Peyer's patch (tissue), 4 donors: ENCODE measurements around the gene PHLDA1. TPM values are rescaled to one million over a fixed set of nuclear protein-coding genes. Genes with fewer than 3 reads are reported as not detected.

Experiments used
- DNase-seq, 3 donors: peaks; one replicate each; pipeline ENCODE4 v3.0.0-alpha.2; 2017 to 2019
- H3K27ac ChIP-seq, 4 donors: fragments of 200-600 bp; sonication (generic); one replicate each; pipeline ENCODE4 v1.5.1; 2016 to 2019
- H3K27me3 ChIP-seq, 2 donors: fragments of 200-600 bp; sonication (generic); one replicate each; pipeline ENCODE4 v1.5.1; 2019
- H3K36me3 ChIP-seq, 3 donors: fragments of 200-600 bp; sonication (generic); one replicate each; pipeline ENCODE4 v1.5.1; 2016 to 2019
- H3K4me1 ChIP-seq, 4 donors: fragments of 200-600 bp; sonication (generic); one replicate each; pipeline ENCODE4 v1.5.1; 2016 to 2019
- H3K4me3 ChIP-seq, 4 donors: fragments of 200-600 bp; sonication (generic); 1 replicate in 3 of 4; 2 replicates in 1 of 4; pipeline ENCODE4 v1.5.1; 2016 to 2019; ENCODE audit warnings: mild to moderate bottlenecking in 1 of 4
- H3K9me3 ChIP-seq, 4 donors: fragments of 200-600 bp; sonication (generic); one replicate each; pipeline ENCODE4 v1.5.1; 2016 to 2019; ENCODE audit warnings: mild to moderate bottlenecking in 1 of 4
- POLR2A ChIP-seq, 2 donors: fragments of 450-650 bp; IDR thresholded peaks; one replicate each; pipeline ENCODE4 v1.5.1; 2017; ENCODE audit warnings: antibody characterized with exemption in 2 of 2, mild to moderate bottlenecking in 2 of 2, moderate library complexity in 2 of 2
- total RNA-seq, 4 donors: library from RNA; depleted of rRNA; stranded (reverse); fragments of >200 nt; gene quantifications; one replicate each; pipeline ENCODE4 v1.1.0, GENCODE V29; 2016
- TF ChIP-seq, protein P1 (sequence below), 6 experiments: fragments of 450-650 bp in 4 of 6; fragments of 200-600 bp in 2 of 6; sonication (generic) in 1 of 6; IDR thresholded peaks; one replicate each; pipeline ENCODE4 v1.5.1; 2017 to 2019; ENCODE audit warnings: antibody characterized with exemption in 6 of 6, mild to moderate bottlenecking in 3 of 6, moderate library complexity in 1 of 6

The PHLDA1 gene
- total RNA-seq, 4 donors from 2014 or later: 4.6 to 25.6 (median 6.0) TPM

DNA sequence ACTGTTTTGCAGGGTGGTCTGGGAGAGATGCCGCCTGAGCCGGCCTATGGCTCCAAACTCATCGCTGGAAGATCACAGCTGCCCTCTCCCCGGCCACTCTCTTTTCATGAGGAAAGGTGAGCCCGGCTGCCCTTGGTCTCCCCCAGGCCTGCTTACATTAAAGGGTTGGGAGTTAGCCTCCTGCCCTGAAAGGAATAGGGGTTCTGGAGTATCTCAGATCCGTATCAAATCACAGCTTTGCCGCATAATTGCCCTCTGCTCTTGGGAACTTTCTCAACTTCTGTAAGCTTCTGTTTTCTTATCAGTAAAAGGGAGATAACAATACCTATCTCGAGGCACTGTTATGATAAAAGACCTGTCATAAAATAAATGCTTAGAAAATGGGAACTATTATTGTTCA, 17.6 kb downstream of the PHLDA1 start:
- H3K36me3 ChIP-seq: no peaks in the 10 kb centered on the region
- H3K27ac ChIP-seq: no peak overlapping the region
- no peak for DNase-seq
- H3K27me3 ChIP-seq: no peaks in the 10 kb centered on the region
- no peaks in the 10 kb centered on the region for H3K9me3 ChIP-seq
- no peak overlapping the region for H3K4me3 ChIP-seq
- no peak for TF ChIP-seq POLR2A (IDR thresholded peaks at IDR 0.05)
- TF ChIP-seq, protein P1, sequence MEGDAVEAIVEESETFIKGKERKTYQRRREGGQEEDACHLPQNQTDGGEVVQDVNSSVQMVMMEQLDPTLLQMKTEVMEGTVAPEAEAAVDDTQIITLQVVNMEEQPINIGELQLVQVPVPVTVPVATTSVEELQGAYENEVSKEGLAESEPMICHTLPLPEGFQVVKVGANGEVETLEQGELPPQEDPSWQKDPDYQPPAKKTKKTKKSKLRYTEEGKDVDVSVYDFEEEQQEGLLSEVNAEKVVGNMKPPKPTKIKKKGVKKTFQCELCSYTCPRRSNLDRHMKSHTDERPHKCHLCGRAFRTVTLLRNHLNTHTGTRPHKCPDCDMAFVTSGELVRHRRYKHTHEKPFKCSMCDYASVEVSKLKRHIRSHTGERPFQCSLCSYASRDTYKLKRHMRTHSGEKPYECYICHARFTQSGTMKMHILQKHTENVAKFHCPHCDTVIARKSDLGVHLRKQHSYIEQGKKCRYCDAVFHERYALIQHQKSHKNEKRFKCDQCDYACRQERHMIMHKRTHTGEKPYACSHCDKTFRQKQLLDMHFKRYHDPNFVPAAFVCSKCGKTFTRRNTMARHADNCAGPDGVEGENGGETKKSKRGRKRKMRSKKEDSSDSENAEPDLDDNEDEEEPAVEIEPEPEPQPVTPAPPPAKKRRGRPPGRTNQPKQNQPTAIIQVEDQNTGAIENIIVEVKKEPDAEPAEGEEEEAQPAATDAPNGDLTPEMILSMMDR (IDR thresholded peaks at IDR 0.05): no peak
- peaks cover 0 to 6% (median 0%) of the 10 kb centered on the region in 4 donors for H3K4me1 ChIP-seq

DNA sequence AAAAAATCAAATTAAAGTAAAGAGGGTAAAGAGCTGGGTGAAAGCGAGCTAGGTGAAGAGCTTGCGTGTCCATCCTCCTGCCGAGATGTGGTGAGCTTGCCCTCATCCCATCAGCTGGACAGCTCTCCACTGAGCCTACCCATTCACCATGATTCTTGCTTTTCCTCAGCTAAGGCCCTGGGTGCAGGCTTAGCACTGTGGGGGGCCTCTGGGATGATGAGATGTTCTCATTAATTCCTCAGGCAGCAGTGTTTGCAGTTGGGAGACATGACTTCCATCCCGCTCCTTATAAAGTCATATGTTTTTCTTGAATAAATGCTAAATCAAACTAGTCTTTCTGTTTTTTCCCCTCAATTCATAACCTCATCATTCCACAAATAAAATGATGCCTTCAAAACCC, 18.0 kb downstream of the PHLDA1 start:
- Histone ChIP-seq H3K4me3 (no peak overlapping the region), H3K9me3 (no peaks in the 10 kb centered on the region), H3K27ac (no peak overlapping the region), H3K4me1 (peaks cover 0 to 6% (median 0%) of the 10 kb centered on the region in 4 donors), H3K36me3 (no peaks in the 10 kb centered on the region), H3K27me3 (no peaks in the 10 kb centered on the region)
- TF ChIP-seq POLR2A (IDR thresholded peaks at IDR 0.05): no peak
- TF ChIP-seq, protein P1 (IDR thresholded peaks at IDR 0.05): no peak
- no peak for DNase-seq

DNA sequence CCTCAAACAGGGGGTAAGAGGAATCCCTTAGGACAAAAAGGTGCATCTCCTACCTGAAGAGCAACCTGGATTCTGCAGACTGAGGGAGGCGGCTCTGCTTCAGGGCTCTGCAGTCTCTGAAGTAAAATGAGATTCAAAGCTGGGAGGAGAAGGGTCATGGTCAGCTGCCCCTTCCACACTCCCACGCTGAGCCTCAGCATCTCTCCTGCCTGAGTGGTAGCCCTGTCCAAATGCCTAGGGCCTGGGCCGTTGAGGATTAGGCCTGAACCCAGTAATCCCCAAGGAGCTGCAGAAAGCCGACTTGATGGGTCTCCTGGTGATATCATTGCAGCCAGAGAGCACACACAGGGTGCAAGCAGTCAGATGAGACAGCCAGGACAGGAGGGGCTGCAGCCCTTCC, 18.9 kb downstream of the PHLDA1 start:
- peaks cover 0 to 6% (median 0%) of the 10 kb centered on the region in 4 donors for H3K4me1 ChIP-seq

DNA sequence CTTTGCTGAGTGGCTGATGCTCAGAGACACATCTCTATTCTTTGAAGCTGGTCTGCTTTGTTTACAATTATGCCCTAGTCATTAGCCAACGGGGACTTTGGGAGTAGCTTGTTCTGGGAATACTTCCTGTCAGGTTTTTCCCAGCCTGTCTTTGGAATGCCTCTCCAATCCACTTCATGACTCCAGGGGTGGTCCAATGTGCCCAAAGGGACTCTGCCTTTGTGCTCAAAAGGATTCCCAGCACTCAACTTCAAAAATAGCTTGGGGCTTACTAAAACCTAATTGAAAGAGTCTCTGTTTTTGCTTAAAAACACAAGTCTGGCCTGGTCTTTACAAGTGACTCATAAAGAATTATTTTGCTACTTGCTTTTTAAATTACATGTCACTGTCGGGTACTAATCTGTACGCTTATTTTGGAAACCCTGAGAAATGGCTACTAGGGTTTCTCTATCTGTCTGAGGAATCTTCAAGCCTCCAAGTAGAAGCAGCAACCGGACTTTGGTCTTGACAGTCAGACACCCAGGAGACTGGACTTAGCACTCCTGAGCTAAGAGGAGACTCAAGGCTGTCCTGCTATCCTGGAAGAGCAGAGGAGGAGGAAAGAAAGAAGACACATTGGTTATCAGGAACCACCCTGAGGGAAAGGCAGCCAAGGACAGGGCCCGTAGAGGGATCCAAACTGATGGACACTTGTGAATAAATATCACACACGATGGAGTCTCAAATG, 20.7 kb downstream of the PHLDA1 start:
- no peaks in the 10 kb centered on the region for H3K27me3 ChIP-seq
- H3K9me3 ChIP-seq: no peaks in the 10 kb centered on the region
- peaks cover 0 to 6% (median 0%) of the 10 kb centered on the region in 4 donors for H3K4me1 ChIP-seq
- peak in 1 of 3 donors; percentile 65 for DNase-seq
- no peak overlapping the region for H3K27ac ChIP-seq
- TF ChIP-seq POLR2A (IDR thresholded peaks at IDR 0.05): no peak
- TF ChIP-seq, protein P1 (IDR thresholded peaks at IDR 0.05): no peak
- H3K36me3 ChIP-seq: no peaks in the 10 kb centered on the region
- no peak overlapping the region for H3K4me3 ChIP-seq

More for the DNA sequence above, 18.9 kb downstream of the PHLDA1 start:
- H3K9me3 ChIP-seq: no peaks in the 10 kb centered on the region
- DNase-seq: no peak
- H3K4me3 ChIP-seq: no peak overlapping the region
- no peak overlapping the region for H3K27ac ChIP-seq
- H3K36me3 ChIP-seq: no peaks in the 10 kb centered on the region
- TF ChIP-seq POLR2A (IDR thresholded peaks at IDR 0.05): no peak
- TF ChIP-seq, protein P1 (IDR thresholded peaks at IDR 0.05): no peak
- H3K27me3 ChIP-seq: no peaks in the 10 kb centered on the region

DNA sequence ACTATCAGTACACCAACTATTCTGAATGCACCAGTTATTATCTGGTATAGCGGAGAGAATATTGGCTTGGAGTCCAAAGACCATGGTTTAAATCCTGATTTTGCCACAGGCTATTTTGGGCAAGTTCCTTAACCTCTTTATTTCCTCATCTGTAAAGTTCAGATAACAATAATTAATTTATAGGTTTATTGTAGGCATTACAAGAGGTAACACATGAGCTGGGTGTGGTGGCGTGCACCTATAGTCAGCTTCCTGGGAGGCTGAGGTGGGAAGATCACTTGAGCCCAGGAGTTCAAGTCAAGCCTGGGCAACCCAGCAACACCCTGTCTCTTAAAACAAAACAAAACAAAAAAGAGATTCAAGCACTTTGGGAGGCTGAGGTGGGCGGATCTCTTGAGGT, 23.1 kb downstream of the PHLDA1 start:
- no peaks in the 10 kb centered on the region for H3K27me3 ChIP-seq
- peaks cover 0 to 3% (median 0%) of the 10 kb centered on the region in 4 donors for H3K9me3 ChIP-seq
- peaks cover 0 to 6% (median 0%) of the 10 kb centered on the region in 4 donors for H3K4me1 ChIP-seq
- H3K27ac ChIP-seq: no peak overlapping the region
- H3K4me3 ChIP-seq: no peak overlapping the region
- peak in 1 of 3 donors; percentile 60 for DNase-seq
- TF ChIP-seq, protein P1 (IDR thresholded peaks at IDR 0.05): no peak
- TF ChIP-seq POLR2A (IDR thresholded peaks at IDR 0.05): no peak
- no peaks in the 10 kb centered on the region for H3K36me3 ChIP-seq
